Osteocyte (in vitro differentiated cells): ENCODE data around the gene RUBCN. TPM values are rescaled to one million over a fixed set of nuclear protein-coding genes. Genes with fewer than 3 reads are reported as not detected.
"Not testable (repeated sequence)": the region's sequence is repeated elsewhere in the genome, so short reads cannot be mapped to it uniquely, and the experiment has no call there.

Experiments
- DNase-seq: peaks from one replicate; pipeline ENCODE4 v3.0.0; 2021; ENCODE audit warnings: mixed read lengths; ENCODE audit not compliant: unreplicated experiment; ENCODE audit errors: extremely low spot score
- H3K27ac Mint-ChIP-seq: one replicate; pipeline ENCODE4 v1.8.0; 2021; ENCODE audit warnings: mild to moderate bottlenecking, mixed read lengths; ENCODE audit not compliant: unreplicated experiment
- H3K27me3 Mint-ChIP-seq: one replicate; pipeline ENCODE4 v1.8.0; 2021; ENCODE audit warnings: mixed read lengths; ENCODE audit not compliant: unreplicated experiment
- H3K36me3 Mint-ChIP-seq: one replicate; pipeline ENCODE4 v1.8.0; 2021; ENCODE audit warnings: mixed read lengths; ENCODE audit not compliant: unreplicated experiment
- H3K4me1 Mint-ChIP-seq: one replicate; pipeline ENCODE4 v1.8.0; 2021; ENCODE audit warnings: mixed read lengths; ENCODE audit not compliant: unreplicated experiment
- H3K4me3 Mint-ChIP-seq: one replicate; pipeline ENCODE4 v1.8.0; 2021; ENCODE audit warnings: mild to moderate bottlenecking, moderate library complexity, mixed read lengths; ENCODE audit not compliant: unreplicated experiment
- H3K9me3 Mint-ChIP-seq: one replicate; pipeline ENCODE4 v1.8.0; 2021; ENCODE audit warnings: mixed read lengths; ENCODE audit not compliant: unreplicated experiment
- total RNA-seq: library from RNA; stranded (reverse); gene quantifications from 2 replicates; pipeline ENCODE4 v1.2.1, GENCODE V29; 2021

The RUBCN gene
- total RNA-seq, 1 donor from 2014 or later: 30.3 TPM

GRCh38 chr3:197661234-197661834, 75.4 kb downstream of the RUBCN start:
- DNase-seq, H3K4me3 Mint-ChIP-seq, H3K9me3 Mint-ChIP-seq, H3K36me3 Mint-ChIP-seq, H3K27ac Mint-ChIP-seq, H3K27me3 Mint-ChIP-seq, H3K4me1 Mint-ChIP-seq: not testable (repeated sequence)

GRCh38 chr3:197659701-197660100, 77.0 kb downstream of the RUBCN start:
- H3K36me3 Mint-ChIP-seq, H3K4me3 Mint-ChIP-seq, H3K27me3 Mint-ChIP-seq, H3K9me3 Mint-ChIP-seq, H3K4me1 Mint-ChIP-seq, DNase-seq, H3K27ac Mint-ChIP-seq: not testable (repeated sequence)

GRCh38 chr3:197659144-197659543, 77.6 kb downstream of the RUBCN start:
- H3K27ac Mint-ChIP-seq, H3K9me3 Mint-ChIP-seq, H3K4me3 Mint-ChIP-seq, DNase-seq, H3K36me3 Mint-ChIP-seq, H3K27me3 Mint-ChIP-seq, H3K4me1 Mint-ChIP-seq: not testable (repeated sequence)

- not testable (repeated sequence) for DNase-seq, H3K4me1 Mint-ChIP-seq, H3K9me3 Mint-ChIP-seq, H3K27ac Mint-ChIP-seq, H3K36me3 Mint-ChIP-seq, H3K27me3 Mint-ChIP-seq, H3K4me3 Mint-ChIP-seq
These were observed 78.0 kb downstream of the RUBCN start for GRCh38 chr3:197658706-197659105.

GRCh38 chr3:197657541-197658292, 79.0 kb downstream of the RUBCN start:
- H3K27me3 Mint-ChIP-seq, H3K4me3 Mint-ChIP-seq, H3K4me1 Mint-ChIP-seq, H3K27ac Mint-ChIP-seq, DNase-seq, H3K36me3 Mint-ChIP-seq, H3K9me3 Mint-ChIP-seq: not testable (repeated sequence)

- not testable (repeated sequence) for H3K27me3 Mint-ChIP-seq, H3K27ac Mint-ChIP-seq
These were observed 79.7 kb downstream of the RUBCN start for GRCh38 chr3:197656960-197657359.

GRCh38 chr3:197656129-197656528, 80.6 kb downstream of the RUBCN start:
- H3K4me3 Mint-ChIP-seq: peak overlapping the region; percentile 38
- not testable (repeated sequence) for H3K9me3 Mint-ChIP-seq, H3K27me3 Mint-ChIP-seq, DNase-seq, H3K27ac Mint-ChIP-seq, H3K4me1 Mint-ChIP-seq, H3K36me3 Mint-ChIP-seq

More at GRCh38 chr3:197656960-197657359, 79.7 kb downstream of the RUBCN start:
- H3K4me3 Mint-ChIP-seq, DNase-seq, H3K4me1 Mint-ChIP-seq, H3K9me3 Mint-ChIP-seq, H3K36me3 Mint-ChIP-seq: not testable (repeated sequence)

- H3K4me3 Mint-ChIP-seq, H3K9me3 Mint-ChIP-seq, H3K27ac Mint-ChIP-seq, DNase-seq, H3K27me3 Mint-ChIP-seq, H3K4me1 Mint-ChIP-seq, H3K36me3 Mint-ChIP-seq: not testable (repeated sequence)
These were observed 81.7 kb downstream of the RUBCN start for GRCh38 chr3:197654998-197655330.

- H3K36me3 Mint-ChIP-seq, H3K9me3 Mint-ChIP-seq, H3K27ac Mint-ChIP-seq, H3K4me1 Mint-ChIP-seq, H3K27me3 Mint-ChIP-seq, DNase-seq: not testable (repeated sequence)
- H3K4me3 Mint-ChIP-seq: peak overlapping the region; percentile 40
These were observed 82.4 kb downstream of the RUBCN start for GRCh38 chr3:197654090-197654997.

GRCh38 chr3:197652860-197653259, 83.8 kb downstream of the RUBCN start:
- H3K4me3 Mint-ChIP-seq, H3K27ac Mint-ChIP-seq, H3K9me3 Mint-ChIP-seq, H3K27me3 Mint-ChIP-seq, H3K4me1 Mint-ChIP-seq, H3K36me3 Mint-ChIP-seq, DNase-seq: not testable (repeated sequence)

- not testable (repeated sequence) for H3K36me3 Mint-ChIP-seq, DNase-seq, H3K4me3 Mint-ChIP-seq, H3K27me3 Mint-ChIP-seq, H3K27ac Mint-ChIP-seq, H3K9me3 Mint-ChIP-seq, H3K4me1 Mint-ChIP-seq
These were observed 89.1 kb downstream of the RUBCN start for GRCh38 chr3:197647649-197648048.

GRCh38 chr3:197647191-197647590, 89.5 kb downstream of the RUBCN start:
- H3K36me3 Mint-ChIP-seq, H3K4me1 Mint-ChIP-seq, H3K4me3 Mint-ChIP-seq, DNase-seq, H3K27ac Mint-ChIP-seq, H3K27me3 Mint-ChIP-seq, H3K9me3 Mint-ChIP-seq: not testable (repeated sequence)
